HEK293 (cell line): Measurements from ENCODE around the gene PLEKHH2.

Experiments
- CTCF ChIP-seq: fragments of 450-650 bp; formaldehyde crosslinking; IDR thresholded peaks from 2 replicates; pipeline ENCODE4 v1.5.1; 2016; ENCODE audit warnings: missing biosample characterization, missing genetic modification characterization
- GLI2 ChIP-seq: fragments of 450-650 bp; formaldehyde crosslinking; IDR thresholded peaks from 2 replicates; pipeline ENCODE4; 2017; ENCODE audit warnings: missing biosample characterization, missing genetic modification characterization, low read depth, borderline replicate concordance
- HOXD13 ChIP-seq: sonication (generic); formaldehyde crosslinking; IDR thresholded peaks from 2 replicates; pipeline ENCODE4 v1.8.0; 2022; ENCODE audit warnings: missing genetic modification reagents, borderline replicate concordance
- PRDM6 ChIP-seq: fragments of 450-650 bp; formaldehyde crosslinking; IDR thresholded peaks from 2 replicates; pipeline ENCODE4 v1.5.1; 2017; ENCODE audit warnings: missing biosample characterization, missing genetic modification characterization
- SP2 ChIP-seq: fragments of 450-650 bp; formaldehyde crosslinking; IDR thresholded peaks from 2 replicates; pipeline ENCODE4 v1.5.1; 2016; ENCODE audit warnings: missing biosample characterization, missing genetic modification characterization
- TRIM28 ChIP-seq: IDR thresholded peaks from 2 replicates; pipeline ENCODE4 v1.6.1; 2011; ENCODE audit warnings: low read length, control low read depth, borderline replicate concordance
- YY1 ChIP-seq: fragments of 450-650 bp; formaldehyde crosslinking; IDR thresholded peaks from 2 replicates; pipeline ENCODE4 v1.5.1; 2018; ENCODE audit warnings: missing biosample characterization, missing genetic modification characterization
- ZNF133 ChIP-seq: fragments of 450-650 bp; formaldehyde crosslinking; IDR thresholded peaks from 2 replicates; pipeline ENCODE4 v1.5.1; 2016; ENCODE audit warnings: missing biosample characterization, missing genetic modification characterization
- ZNF274 ChIP-seq, 2 experiments: fragments of 200-500 bp in 1 of 2; fragments of 450-650 bp in 1 of 2; sonication (Bioruptor generic) in 1 of 2; formaldehyde crosslinking in 1 of 2; IDR thresholded peaks; 2 replicates each; pipeline versions ENCODE4 v1.5.1 to v1.6.1; 2014 to 2016; ENCODE audit warnings: borderline replicate concordance in 1 of 2, inconsistent platforms in 1 of 2, low read length in 1 of 2, missing biosample characterization in 1 of 2, missing genetic modification characterization in 1 of 2
- ZNF558 ChIP-seq: fragments of 450-650 bp; formaldehyde crosslinking; IDR thresholded peaks from 2 replicates; pipeline ENCODE4 v1.5.1; 2016; ENCODE audit warnings: missing biosample characterization, missing genetic modification characterization

- TF ChIP-seq YY1 (tag by site-specific recombination): no peak
- no peak for TF ChIP-seq ZNF274 (IDR thresholded peaks at IDR 0.05; ENCODE audit: low read length)
- no peak for TF ChIP-seq ZNF274 (tag by site-specific recombination; IDR thresholded peaks at IDR 0.05; ENCODE audit: borderline replicate concordance)
- no peak for TF ChIP-seq SP2 (tag by site-specific recombination)
- no peak for TF ChIP-seq CTCF (tag by site-specific recombination)
- no peak for TF ChIP-seq HOXD13 (CRISPR knock-in tag)
- no peak for TF ChIP-seq ZNF558 (tag by site-specific recombination)
- no peak for TF ChIP-seq PRDM6
- no peak for TF ChIP-seq ZNF133 (tag by site-specific recombination)
- no peak for TF ChIP-seq GLI2
- no peak for TF ChIP-seq TRIM28
Measured at GRCh38 chr2:43806719-43807031, 169.6 kb downstream of the PLEKHH2 start.
